ENCODE data around the gene TEKT5.
"Not testable (repeated sequence)": the region's sequence is repeated elsewhere in the genome, so short reads cannot be mapped to it uniquely, and the experiment has no call there.

TEKT5 gene

DNA sequence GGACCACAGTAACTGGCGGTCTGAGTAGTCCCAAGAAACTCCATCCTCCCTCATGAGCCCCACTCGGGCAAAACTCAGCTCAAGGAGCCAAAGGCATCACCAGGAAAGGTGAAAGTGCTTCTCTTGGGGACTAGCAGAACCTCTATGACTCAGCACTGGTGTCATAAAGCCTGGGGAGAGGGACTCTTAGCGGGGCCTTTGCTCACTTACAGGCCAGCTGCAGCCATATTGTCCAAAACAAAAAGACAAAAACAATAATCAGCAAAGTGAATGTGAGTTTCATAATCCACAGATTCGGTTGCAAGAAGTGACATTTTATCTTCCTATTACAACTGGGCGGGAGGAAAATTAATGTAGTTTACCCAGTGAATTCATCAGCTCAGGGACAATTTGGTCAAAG lies at the start of gene TEKT5:
TEKT5 (minus strand) TSS at position 101 of the 400 bp plus-strand sequence; CDS start at position 44, 57 bp downstream.
- H3K27me3 Mint-ChIP-seq: peaks cover 14% of the 10 kb centered on the region
- H3K9me3 Mint-ChIP-seq (ENCODE audit: low read depth): no peaks in the 10 kb centered on the region
- H3K27ac Mint-ChIP-seq: no peak within 1 kb of the TSS
- H3K4me3 Mint-ChIP-seq: no peak within 1 kb of the TSS
- no peaks in the 10 kb centered on the region for H3K4me1 Mint-ChIP-seq (ENCODE audit: low read depth)
- no peaks in the 10 kb centered on the region for H3K36me3 Mint-ChIP-seq

DNA sequence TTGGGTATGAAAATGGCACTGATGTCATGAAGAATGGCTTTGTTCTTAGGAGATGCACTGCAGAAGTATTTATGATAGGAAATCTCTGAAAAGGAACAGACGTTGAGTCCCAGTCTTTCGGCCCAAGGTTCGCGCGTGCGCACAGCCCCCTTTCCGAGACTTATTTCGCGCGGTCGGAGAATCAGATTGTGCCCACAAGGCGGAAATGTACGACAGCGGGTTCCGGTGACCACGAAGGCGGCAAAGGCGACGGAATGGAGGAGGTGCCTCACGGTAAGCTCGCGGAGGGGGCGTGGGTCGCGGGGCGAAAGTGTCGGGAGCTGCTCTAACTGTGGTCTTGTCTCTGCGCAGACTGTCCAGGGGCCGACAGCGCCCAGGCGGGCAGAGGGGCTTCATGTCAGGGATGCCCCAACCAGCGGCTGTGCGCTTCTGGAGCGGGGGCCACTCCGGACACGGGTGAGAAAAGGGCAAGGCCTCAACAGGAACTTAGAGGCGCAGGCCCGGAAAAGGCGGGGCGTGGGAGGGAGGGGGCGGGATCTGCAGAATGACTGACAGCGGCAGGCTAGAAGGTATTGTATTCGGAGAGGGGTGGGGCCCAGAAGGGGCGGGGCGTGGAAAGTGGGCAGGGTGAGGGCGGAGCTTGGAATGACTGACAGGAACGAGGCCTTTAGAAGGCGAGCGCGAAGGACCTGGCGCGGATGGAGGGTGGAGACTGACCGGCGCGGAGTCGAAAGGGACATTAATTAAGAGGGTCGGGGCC lies 49.1 kb upstream of the TEKT5 start, which contains the start of gene NUBP1:
NUBP1 (plus strand) TSS at position 233 of the 760 bp plus-strand sequence; CDS start at position 255, 22 bp downstream.
- Mint-ChIP-seq H3K36me3 (peaks cover 10% of the 10 kb centered on the region), H3K4me1 (ENCODE audit: low read depth) (peaks cover 40% of the 10 kb centered on the region), H3K4me3 (peak within 1 kb of the TSS; percentile 93), H3K27me3 (no peaks in the 10 kb centered on the region), H3K9me3 (ENCODE audit: low read depth) (no peaks in the 10 kb centered on the region), H3K27ac (peak within 1 kb of the TSS; percentile 99)

DNA sequence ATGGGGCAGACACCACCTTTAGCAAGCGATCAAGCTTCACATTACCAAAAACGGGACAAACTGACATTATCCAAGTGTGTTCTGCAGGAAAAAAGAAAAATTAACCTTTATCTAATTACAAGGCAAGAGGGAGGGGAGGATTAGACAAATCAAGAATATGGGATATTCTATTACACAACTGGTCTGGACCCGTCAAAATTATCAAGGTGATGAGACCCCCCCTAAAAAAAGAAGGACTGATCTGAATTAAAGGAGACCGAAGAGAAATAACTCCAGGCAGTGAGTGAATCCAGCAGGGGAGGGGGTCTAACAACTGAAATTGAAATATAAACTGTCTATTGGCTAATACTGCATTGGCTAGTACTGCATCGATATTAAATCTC lies 48.5 kb upstream of the TEKT5 start:
- Mint-ChIP-seq H3K27me3 (no peaks in the 10 kb centered on the region), H3K36me3 (peaks cover 10% of the 10 kb centered on the region), H3K9me3 (ENCODE audit: low read depth) (no peaks in the 10 kb centered on the region), H3K4me3 (peak overlapping the region; percentile 93), H3K4me1 (ENCODE audit: low read depth) (peaks cover 43% of the 10 kb centered on the region), H3K27ac (peak overlapping the region; percentile 99)

DNA sequence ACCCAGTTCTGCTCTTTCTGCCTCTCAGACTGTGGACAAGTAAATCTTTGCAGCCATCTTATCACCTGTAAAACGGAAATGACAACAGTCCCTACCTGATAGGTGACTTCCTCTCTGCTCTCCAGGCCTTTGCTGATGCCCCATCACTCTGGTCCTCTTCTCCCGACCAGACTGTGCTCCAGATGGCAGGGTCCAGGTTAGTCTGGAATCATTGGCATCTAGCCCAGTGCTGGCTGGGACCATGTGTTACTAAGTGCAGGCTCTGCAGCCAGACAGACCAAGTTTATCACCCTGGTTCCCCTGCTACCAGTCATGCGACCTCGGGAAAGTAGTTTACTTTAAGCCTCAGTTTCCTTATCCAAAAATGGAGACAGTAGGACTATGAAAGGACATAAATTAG lies 47.1 kb upstream of the TEKT5 start:
- H3K36me3 Mint-ChIP-seq: peaks cover 5% of the 10 kb centered on the region
- no peak overlapping the region for H3K27ac Mint-ChIP-seq
- no peaks in the 10 kb centered on the region for H3K27me3 Mint-ChIP-seq
- H3K9me3 Mint-ChIP-seq (ENCODE audit: low read depth): no peaks in the 10 kb centered on the region
- H3K4me1 Mint-ChIP-seq (ENCODE audit: low read depth): peaks cover 49% of the 10 kb centered on the region
- no peak overlapping the region for H3K4me3 Mint-ChIP-seq

DNA sequence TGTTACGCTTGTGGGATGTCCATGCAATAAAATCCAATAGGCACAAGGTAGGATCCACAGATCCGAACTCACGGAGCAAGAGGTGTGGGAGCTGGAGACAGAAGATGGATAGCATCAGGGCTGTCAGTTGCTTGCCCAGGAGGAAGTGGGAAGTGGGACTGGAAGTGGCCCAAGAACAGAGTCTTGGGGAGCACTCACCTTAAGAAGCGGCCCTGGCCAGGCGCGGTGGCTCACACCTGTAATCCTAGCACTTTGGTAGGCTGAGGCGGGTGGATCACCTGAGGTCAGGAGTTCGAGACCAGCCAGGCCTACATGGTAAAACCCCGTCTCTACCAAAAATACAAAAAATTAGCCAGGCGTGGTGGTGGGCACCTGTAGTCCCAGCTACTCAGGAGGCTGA lies 46.5 kb upstream of the TEKT5 start:
- H3K36me3 Mint-ChIP-seq, H3K27me3 Mint-ChIP-seq, H3K27ac Mint-ChIP-seq: not testable (repeated sequence)

DNA sequence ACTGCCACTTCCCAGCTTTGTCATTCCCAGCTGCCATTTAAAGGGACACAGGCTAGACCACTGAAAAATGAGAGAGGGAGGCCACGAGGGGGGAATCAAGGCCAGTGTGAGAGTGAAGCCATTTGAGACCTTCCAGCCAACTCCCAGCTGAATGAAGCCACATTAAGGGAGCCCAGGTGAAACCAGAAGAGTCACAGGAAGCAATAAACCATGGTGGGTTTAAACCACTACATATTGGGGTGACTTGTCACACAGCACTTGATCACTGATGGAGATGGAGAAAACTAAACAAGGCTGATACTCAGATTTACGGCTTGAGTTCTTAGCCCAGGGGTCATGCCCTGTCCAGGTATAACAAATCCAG lies 46.1 kb upstream of the TEKT5 start:
- Mint-ChIP-seq H3K36me3 (peaks cover 5% of the 10 kb centered on the region), H3K27ac (no peak overlapping the region), H3K4me1 (ENCODE audit: low read depth) (peaks cover 45% of the 10 kb centered on the region), H3K4me3 (no peak overlapping the region), H3K9me3 (ENCODE audit: low read depth) (no peaks in the 10 kb centered on the region), H3K27me3 (no peaks in the 10 kb centered on the region)

More for the DNA sequence above, 46.5 kb upstream of the TEKT5 start:
- H3K9me3 Mint-ChIP-seq (ENCODE audit: low read depth); H3K4me3 Mint-ChIP-seq: not testable (repeated sequence)
- H3K4me1 Mint-ChIP-seq (ENCODE audit: low read depth): peaks cover 49% of the 10 kb centered on the region

DNA sequence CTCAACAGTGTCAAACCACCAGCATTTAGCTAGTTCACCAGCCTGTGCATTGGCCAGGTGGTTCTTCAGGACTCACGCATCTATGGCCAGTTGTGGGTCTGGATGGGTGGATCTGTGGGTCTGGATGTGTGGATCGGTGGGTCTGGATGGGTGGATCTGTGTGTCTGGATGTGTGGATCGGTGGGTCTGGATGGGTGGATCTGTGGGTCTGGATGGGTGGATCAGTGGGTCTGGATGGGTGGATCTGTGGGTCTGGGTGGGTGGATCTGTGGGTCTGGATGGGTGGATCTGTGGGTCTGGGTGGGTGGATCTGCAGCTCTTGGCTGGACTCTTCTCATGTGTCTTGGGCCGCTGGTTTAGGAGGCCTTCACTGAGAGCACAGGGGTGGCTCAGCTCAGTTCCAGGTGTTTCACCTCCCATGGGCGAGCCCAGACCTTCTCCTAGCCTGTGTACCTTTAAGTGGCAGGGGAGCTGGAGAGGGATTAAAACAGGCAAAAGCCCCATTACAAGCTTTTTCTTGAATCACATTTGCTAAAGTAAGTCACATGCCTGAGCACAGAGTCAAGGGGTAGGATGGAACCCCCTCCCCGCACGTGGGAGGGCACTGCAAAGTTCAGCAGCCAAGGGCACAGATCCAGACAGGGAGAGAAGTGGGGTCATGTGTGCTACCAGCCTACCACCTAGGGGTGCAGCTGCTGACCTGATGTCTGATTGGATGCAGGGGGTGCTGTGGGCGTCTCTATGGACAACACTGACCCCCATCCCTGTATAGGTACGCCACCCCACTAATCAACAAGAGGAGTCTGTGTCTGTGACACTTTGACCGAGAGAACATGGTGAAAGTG lies 45.5 kb upstream of the TEKT5 start:
- no peak overlapping the region for H3K27ac Mint-ChIP-seq
- H3K27me3 Mint-ChIP-seq: no peaks in the 10 kb centered on the region
- H3K9me3 Mint-ChIP-seq (ENCODE audit: low read depth): no peaks in the 10 kb centered on the region
- no peak overlapping the region for H3K4me3 Mint-ChIP-seq
- H3K4me1 Mint-ChIP-seq (ENCODE audit: low read depth): peaks cover 40% of the 10 kb centered on the region
- no peaks in the 10 kb centered on the region for H3K36me3 Mint-ChIP-seq

DNA sequence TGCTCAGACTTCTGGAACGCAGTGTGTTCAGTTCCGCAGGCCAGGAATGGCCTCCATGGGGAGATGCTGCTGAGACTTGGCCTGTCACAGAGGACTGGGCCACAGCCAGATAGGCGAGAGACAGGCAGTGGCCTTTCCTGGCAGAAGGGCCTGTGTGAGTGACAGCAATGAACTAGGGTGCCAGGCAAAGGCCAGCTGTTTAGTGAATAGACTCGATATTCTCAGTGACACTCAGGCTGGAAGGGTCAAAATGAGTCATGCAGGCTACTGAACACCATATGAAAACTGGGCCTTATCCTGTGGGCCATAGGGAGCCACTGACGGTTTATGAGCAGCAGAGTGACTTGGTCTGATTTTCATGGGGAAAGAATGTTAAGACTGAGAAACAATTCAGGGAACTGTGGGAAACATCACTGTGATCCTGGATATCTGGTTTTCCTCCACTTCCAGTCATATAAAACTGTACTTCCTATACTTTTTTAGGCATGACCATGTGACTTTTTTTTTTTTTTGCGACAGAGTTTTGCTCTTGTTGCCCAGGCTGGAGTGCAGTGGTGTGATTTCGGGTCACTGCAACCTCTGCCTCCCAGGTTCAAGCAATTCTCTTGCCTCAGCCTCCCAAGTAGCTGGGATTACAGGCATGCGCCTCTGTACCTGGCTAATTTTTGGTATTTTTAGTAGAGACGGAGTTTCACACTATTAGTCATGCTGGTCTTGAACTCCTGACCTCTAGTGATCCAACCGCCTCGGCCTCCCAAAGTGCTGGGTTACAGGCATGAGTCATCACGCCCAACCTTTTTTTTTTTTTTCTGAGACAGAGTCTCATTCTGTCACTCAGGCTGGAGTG lies 43.7 kb upstream of the TEKT5 start:
- H3K9me3 Mint-ChIP-seq (ENCODE audit: low read depth): no peaks in the 10 kb centered on the region
- H3K27me3 Mint-ChIP-seq: no peaks in the 10 kb centered on the region
- no peaks in the 10 kb centered on the region for H3K36me3 Mint-ChIP-seq
- peak overlapping the region; percentile 16 for H3K27ac Mint-ChIP-seq
- peaks cover 29% of the 10 kb centered on the region for H3K4me1 Mint-ChIP-seq (ENCODE audit: low read depth)
- peak overlapping the region; percentile 27 for H3K4me3 Mint-ChIP-seq

DNA sequence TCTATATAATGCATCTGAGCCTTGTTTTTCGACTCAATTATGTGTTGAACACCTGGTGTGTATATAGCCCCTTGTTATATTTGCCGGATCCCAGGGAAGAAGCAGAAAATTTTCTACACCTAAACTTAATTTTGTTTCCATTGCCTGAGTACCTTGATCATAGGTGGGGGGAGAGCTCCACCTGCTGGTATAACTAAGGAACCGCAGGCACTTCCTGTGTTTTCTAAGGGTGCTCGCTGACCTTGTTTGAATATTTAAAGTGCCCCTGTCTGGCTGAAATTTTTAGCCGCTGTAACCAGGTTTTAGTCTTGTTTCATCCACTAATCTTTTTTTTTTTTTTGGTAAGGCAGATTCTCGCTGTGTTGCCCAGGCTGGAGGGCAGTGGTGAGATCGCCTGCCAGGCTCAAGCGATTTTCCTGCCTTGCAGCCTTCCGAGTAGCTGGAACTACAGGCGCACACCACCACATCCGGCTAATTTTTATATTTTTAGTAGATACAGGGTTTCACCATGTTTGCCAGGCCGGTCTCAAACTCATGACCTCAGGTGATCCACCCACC lies 42.4 kb upstream of the TEKT5 start:
- H3K27ac Mint-ChIP-seq: peak overlapping the region; percentile 56
- H3K9me3 Mint-ChIP-seq (ENCODE audit: low read depth): no peaks in the 10 kb centered on the region
- peaks cover 24% of the 10 kb centered on the region for H3K4me1 Mint-ChIP-seq (ENCODE audit: low read depth)
- no peaks in the 10 kb centered on the region for H3K27me3 Mint-ChIP-seq
- no peaks in the 10 kb centered on the region for H3K36me3 Mint-ChIP-seq
- H3K4me3 Mint-ChIP-seq: peak overlapping the region; percentile 58

DNA sequence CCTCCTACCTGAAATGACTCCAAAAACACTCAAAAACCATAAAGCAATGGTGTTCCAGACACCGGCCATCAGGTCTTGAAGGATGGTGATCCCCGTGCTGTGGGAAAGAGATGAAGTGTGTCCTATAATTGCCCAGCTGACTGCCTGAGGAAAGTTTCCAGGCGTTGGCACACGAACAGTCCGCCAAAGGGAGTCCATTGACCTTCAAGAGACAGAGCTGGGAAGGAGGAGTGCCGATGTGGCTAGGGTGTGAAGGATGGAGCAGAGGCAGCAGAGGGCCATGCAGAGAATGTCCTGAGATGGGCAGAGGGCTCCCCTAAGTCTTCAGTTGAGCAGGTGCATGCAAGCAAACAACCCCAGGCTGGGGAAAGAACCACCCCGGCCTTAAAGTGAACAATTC lies 37.1 kb upstream of the TEKT5 start:
- Mint-ChIP-seq H3K36me3 (peaks cover 2% of the 10 kb centered on the region), H3K4me3 (no peak overlapping the region), H3K27me3 (no peaks in the 10 kb centered on the region), H3K27ac (no peak overlapping the region), H3K9me3 (ENCODE audit: low read depth) (no peaks in the 10 kb centered on the region), H3K4me1 (ENCODE audit: low read depth) (no peaks in the 10 kb centered on the region)

DNA sequence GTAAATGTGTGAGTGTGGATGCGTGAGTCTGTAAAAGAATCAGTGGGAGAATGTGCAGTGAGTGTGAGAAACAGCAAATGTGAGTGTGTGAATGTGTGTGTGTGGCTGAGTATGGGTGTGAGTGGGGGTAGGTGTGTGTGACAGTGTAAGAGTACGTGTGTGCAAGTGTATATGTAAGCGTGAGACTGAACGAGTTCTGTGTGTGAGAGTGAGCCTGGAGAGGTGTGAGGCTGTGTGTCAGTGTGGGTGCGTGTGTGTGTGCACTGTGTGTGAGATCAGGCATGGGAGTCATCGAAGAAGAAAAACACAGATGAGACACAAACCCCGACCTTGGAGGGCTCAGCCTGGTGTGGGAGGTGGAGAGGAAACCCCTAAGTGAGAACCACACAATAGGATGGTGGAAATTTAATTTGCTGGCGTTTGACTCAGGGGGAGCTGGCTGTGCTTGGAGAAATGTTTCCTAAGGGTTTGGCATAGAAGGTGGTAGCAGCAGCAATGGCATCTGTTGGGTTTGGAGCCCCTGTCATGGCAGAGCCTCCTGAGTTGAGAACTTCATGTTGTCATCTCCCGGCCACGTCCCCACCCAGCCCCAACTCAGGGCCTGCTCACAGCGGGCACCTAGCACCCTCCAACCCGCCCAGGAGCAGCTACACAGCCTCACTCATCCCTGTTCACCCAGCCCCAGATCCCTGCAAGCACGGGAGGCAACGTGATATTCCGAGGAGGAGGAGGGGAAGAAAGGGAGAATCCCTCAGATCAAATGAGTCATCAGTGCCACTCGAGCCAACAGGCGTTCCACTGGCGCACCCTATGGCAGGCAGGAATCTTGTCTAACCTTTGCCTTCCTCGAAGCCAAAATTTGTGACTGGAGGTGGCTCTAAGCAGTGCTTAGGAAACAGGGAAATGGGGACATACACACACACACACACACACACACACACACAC lies 34.6 kb upstream of the TEKT5 start:
- no peak overlapping the region for H3K27ac Mint-ChIP-seq
- peaks cover 2% of the 10 kb centered on the region for H3K36me3 Mint-ChIP-seq
- no peaks in the 10 kb centered on the region for H3K27me3 Mint-ChIP-seq
- H3K9me3 Mint-ChIP-seq (ENCODE audit: low read depth): no peaks in the 10 kb centered on the region
- H3K4me1 Mint-ChIP-seq (ENCODE audit: low read depth): no peaks in the 10 kb centered on the region
- no peak overlapping the region for H3K4me3 Mint-ChIP-seq

DNA sequence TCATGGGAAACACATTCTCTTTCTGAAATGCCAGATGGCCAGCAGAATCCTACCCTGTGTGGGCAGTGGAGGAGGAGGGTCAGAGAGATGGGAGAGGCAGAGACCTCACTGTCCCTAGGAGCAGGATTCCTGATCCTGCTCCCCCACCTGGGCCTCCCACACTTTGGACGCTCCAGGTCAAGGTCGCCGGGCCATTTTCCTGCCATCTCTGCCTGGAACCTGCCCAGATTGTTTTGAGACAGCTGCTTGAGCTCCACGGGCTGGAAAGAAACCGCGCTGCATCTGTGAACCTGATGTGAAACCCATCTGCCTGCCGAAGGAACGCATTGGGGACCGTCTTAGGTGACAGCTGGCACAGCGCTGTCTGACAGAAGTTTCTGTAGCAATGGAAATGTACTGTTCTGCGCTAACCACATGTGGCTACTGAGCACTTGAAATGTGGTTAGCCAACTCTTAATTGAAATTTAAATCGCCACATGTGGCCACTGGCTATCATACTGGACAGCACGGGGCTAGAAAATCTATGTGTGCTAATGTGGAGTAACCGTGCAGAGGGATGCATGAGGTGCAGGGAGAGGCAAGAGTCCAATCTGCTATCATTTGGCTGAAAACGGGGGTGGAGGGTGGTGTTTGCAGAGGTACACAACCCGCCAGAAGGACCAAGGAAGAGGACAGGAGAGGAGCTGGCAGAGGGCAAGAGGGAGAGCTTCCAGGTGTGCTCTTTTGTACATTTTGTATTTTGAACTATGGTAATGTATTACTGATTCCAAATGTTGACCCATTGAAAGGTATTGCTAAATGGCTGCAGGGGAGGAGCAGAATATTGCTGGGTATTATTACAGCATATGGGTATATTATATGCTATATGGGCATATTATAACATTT lies 33.5 kb upstream of the TEKT5 start:
- Mint-ChIP-seq H3K27me3 (no peaks in the 10 kb centered on the region), H3K27ac (no peak overlapping the region), H3K4me1 (ENCODE audit: low read depth) (no peaks in the 10 kb centered on the region), H3K9me3 (ENCODE audit: low read depth) (no peaks in the 10 kb centered on the region), H3K36me3 (peaks cover 2% of the 10 kb centered on the region), H3K4me3 (no peak overlapping the region)

DNA sequence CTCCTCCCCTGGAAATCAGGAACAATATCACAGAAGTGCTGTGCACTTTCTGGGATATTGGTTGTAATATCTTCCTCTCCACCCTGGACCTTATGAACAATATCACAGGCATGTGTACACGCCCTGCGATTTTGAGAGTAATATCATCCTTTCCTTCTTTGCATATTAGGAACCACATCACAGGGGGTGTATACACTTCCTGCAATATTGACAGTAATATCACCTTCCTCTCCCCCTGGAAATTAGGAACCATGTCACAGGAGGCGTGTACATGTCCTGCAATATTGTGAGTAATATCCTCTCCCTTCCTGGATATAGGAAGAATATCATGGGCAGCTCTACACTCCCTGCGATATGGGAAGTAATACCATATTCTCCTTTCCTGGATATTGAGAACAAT lies 14.2 kb upstream of the TEKT5 start:
- Mint-ChIP-seq H3K27me3 (peaks cover 17% of the 10 kb centered on the region), H3K4me3 (no peak overlapping the region), H3K36me3 (no peaks in the 10 kb centered on the region), H3K9me3 (ENCODE audit: low read depth) (no peaks in the 10 kb centered on the region), H3K27ac (no peak overlapping the region), H3K4me1 (ENCODE audit: low read depth) (no peaks in the 10 kb centered on the region)
